Fibroblast of lung (primary cell): ENCODE results near the gene LCN15.
"Not testable (repeated sequence)": the region's sequence is repeated elsewhere in the genome, so short reads cannot be mapped to it uniquely, and the experiment has no call there.

ENCODE experiments used
- EZH2 ChIP-seq: IDR thresholded peaks from 2 replicates; pipeline ENCODE4 v1.5.1; 2012; ENCODE audit warnings: low read length, control low read depth, mild to moderate bottlenecking; ENCODE audit errors: missing control alignments
- TF ChIP-seq, protein P1 (sequence below), 2 donors: IDR thresholded peaks in 1 of 2; conservative IDR thresholded peaks in 1 of 2; 1 replicate in 1 of 2; 2 replicates in 1 of 2; pipeline ENCODE4 v1.5.1; 2011 to 2012; ENCODE audit warnings: low read length in 2 of 2, control low read depth in 1 of 2, inconsistent platforms in 1 of 2, low read depth in 1 of 2, mild to moderate bottlenecking in 1 of 2

DNA sequence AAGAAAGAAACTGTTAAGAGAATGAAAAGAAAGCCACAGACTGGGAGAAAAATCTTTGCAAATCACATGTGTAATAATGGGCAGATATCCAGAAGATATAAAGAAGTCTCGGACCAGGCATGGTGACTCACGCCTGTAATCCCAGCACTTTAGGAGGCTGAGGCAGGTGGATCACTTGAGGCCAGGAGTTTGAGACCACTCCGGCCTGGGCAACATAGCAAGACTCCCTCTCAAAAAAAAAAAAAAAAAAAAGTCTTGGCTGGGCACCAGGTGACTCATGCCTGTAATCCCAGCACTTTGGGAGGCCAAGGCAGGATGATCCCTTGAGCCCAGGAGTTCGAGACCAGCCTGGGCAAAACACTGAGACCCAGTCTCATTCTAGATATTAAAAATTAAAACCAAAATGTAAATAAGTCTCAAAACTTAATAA, 53.1 kb downstream of the LCN15 start:
- TF ChIP-seq, protein P1, sequence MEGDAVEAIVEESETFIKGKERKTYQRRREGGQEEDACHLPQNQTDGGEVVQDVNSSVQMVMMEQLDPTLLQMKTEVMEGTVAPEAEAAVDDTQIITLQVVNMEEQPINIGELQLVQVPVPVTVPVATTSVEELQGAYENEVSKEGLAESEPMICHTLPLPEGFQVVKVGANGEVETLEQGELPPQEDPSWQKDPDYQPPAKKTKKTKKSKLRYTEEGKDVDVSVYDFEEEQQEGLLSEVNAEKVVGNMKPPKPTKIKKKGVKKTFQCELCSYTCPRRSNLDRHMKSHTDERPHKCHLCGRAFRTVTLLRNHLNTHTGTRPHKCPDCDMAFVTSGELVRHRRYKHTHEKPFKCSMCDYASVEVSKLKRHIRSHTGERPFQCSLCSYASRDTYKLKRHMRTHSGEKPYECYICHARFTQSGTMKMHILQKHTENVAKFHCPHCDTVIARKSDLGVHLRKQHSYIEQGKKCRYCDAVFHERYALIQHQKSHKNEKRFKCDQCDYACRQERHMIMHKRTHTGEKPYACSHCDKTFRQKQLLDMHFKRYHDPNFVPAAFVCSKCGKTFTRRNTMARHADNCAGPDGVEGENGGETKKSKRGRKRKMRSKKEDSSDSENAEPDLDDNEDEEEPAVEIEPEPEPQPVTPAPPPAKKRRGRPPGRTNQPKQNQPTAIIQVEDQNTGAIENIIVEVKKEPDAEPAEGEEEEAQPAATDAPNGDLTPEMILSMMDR (conservative IDR thresholded peaks at IDR 0.05 in 1 of 2, IDR thresholded peaks at IDR 0.05 in 1 of 2; ENCODE audit: low read depth in 1 of 2, low read length in 2 of 2) = not testable (repeated sequence)
- not testable (repeated sequence) for TF ChIP-seq EZH2
